ENCODE measurements around the gene RARB.

DNA sequence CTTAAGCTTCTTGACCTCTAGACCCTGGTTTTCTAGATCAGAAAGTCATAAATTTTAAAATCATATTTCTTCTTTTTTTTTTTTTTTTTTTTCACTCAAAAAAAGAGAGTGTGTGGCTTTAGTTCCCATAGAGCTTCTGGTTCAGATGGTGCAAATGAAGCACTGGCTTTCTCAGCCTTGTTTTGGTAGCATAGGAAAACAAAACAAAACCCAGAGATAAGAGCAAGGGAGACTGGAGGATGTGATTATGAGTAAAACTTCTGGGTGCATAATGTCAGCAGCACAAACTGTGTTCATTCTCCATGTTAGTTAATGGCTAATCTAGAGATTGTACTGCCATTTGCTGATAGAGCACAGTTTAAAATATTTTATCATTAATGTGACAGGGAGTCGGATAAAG, 55.4 kb downstream of the RARB start:
- no peak for TF ChIP-seq JUNB (IDR thresholded peaks at IDR 0.05; ENCODE audit: unreplicated experiment)
- TF ChIP-seq, protein P1, sequence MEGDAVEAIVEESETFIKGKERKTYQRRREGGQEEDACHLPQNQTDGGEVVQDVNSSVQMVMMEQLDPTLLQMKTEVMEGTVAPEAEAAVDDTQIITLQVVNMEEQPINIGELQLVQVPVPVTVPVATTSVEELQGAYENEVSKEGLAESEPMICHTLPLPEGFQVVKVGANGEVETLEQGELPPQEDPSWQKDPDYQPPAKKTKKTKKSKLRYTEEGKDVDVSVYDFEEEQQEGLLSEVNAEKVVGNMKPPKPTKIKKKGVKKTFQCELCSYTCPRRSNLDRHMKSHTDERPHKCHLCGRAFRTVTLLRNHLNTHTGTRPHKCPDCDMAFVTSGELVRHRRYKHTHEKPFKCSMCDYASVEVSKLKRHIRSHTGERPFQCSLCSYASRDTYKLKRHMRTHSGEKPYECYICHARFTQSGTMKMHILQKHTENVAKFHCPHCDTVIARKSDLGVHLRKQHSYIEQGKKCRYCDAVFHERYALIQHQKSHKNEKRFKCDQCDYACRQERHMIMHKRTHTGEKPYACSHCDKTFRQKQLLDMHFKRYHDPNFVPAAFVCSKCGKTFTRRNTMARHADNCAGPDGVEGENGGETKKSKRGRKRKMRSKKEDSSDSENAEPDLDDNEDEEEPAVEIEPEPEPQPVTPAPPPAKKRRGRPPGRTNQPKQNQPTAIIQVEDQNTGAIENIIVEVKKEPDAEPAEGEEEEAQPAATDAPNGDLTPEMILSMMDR (conservative IDR thresholded peaks at IDR 0.05; ENCODE audit: low read depth in 2 of 2) = no peak
- no peak for TF ChIP-seq POLR2AphosphoS5 (IDR thresholded peaks at IDR 0.05; ENCODE audit: low read depth)
- no peak for TF ChIP-seq EZH2phosphoT487 (IDR thresholded peaks at IDR 0.05; ENCODE audit: unreplicated experiment)
- TF ChIP-seq, protein P2, sequence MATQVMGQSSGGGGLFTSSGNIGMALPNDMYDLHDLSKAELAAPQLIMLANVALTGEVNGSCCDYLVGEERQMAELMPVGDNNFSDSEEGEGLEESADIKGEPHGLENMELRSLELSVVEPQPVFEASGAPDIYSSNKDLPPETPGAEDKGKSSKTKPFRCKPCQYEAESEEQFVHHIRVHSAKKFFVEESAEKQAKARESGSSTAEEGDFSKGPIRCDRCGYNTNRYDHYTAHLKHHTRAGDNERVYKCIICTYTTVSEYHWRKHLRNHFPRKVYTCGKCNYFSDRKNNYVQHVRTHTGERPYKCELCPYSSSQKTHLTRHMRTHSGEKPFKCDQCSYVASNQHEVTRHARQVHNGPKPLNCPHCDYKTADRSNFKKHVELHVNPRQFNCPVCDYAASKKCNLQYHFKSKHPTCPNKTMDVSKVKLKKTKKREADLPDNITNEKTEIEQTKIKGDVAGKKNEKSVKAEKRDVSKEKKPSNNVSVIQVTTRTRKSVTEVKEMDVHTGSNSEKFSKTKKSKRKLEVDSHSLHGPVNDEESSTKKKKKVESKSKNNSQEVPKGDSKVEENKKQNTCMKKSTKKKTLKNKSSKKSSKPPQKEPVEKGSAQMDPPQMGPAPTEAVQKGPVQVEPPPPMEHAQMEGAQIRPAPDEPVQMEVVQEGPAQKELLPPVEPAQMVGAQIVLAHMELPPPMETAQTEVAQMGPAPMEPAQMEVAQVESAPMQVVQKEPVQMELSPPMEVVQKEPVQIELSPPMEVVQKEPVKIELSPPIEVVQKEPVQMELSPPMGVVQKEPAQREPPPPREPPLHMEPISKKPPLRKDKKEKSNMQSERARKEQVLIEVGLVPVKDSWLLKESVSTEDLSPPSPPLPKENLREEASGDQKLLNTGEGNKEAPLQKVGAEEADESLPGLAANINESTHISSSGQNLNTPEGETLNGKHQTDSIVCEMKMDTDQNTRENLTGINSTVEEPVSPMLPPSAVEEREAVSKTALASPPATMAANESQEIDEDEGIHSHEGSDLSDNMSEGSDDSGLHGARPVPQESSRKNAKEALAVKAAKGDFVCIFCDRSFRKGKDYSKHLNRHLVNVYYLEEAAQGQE (IDR thresholded peaks at IDR 0.05; ENCODE audit: unreplicated experiment) = no peak
- TF ChIP-seq EZH2 (IDR thresholded peaks at IDR 0.05; ENCODE audit: low read depth, unreplicated experiment) = no peak
- TF ChIP-seq CREB1 (CRISPR knock-in tag; IDR thresholded peaks at IDR 0.05; ENCODE audit: low read depth) = no peak
- no peak for TF ChIP-seq ZNF114 (CRISPR knock-in tag; IDR thresholded peaks at IDR 0.05)
- TF ChIP-seq, protein P3, sequence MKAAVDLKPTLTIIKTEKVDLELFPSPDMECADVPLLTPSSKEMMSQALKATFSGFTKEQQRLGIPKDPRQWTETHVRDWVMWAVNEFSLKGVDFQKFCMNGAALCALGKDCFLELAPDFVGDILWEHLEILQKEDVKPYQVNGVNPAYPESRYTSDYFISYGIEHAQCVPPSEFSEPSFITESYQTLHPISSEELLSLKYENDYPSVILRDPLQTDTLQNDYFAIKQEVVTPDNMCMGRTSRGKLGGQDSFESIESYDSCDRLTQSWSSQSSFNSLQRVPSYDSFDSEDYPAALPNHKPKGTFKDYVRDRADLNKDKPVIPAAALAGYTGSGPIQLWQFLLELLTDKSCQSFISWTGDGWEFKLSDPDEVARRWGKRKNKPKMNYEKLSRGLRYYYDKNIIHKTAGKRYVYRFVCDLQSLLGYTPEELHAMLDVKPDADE (IDR thresholded peaks at IDR 0.05) = no peak
- no peak for TF ChIP-seq STAT1 (IDR thresholded peaks at IDR 0.05; ENCODE audit: unreplicated experiment)

Data from GM23338 (cell line).